K562 (cell line): ENCODE data around the gene APOL4. TPM values are rescaled to one million over a fixed set of nuclear protein-coding genes. Genes with fewer than 3 reads are reported as not detected.

Experiments
- ATAC-seq: fragments of 200-7000 bp; cut with Tn5 transposase; 3 replicates; pipeline ENCODE4 v1.9.1; 2020; ENCODE audit warnings: moderate library complexity
- BruUV-seq: library from RNA; stranded (reverse); fragments of 400-500 nt; replicated peaks from 2 replicates; lab custom pipeline; 2021; lab: Mats Ljungman, UMichigan
- CTCF ChIA-PET: fragments of 300-600 bp; formaldehyde crosslinking; extraction: SDS; loops from one replicate; lab custom pipeline; 2021; ENCODE audit warnings: low intra/inter-chr PET ratio; lab: Yijun Ruan, JAX
- POLR2A ChIA-PET: fragments of 300-600, 350-650 bp; sonication (Branson Sonifier 250); formaldehyde crosslinking; extraction: SDS; loops from one replicate; lab custom pipeline; 2021; ENCODE audit warnings: antibody characterized with exemption, inconsistent platforms; lab: Yijun Ruan, JAX
- DNase-seq, 4 experiments: peaks; one replicate each; pipeline versions ENCODE4 v3.0.0 to v3.0.0-alpha.2; 2011 to 2018; ENCODE audit warnings: low spot score in 3 of 4, mixed read lengths in 3 of 4; ENCODE audit errors: extremely low read depth in 1 of 4
- FAIRE-seq: peaks from 2 replicates; lab custom pipeline; 2011; peaks lifted over from hg19 to GRCh38; lab: Jason Lieb, UNC
- H2AFZ ChIP-seq: 2 replicates; pipeline ENCODE4 v1.6.0; 2011; ENCODE audit warnings: low read depth, low read length, control low read depth, inconsistent platforms
- H3K27ac ChIP-seq: fragments of 200-600 bp; 3 replicates; pipeline ENCODE4 v1.8.0; 2011; ENCODE audit warnings: low read depth, mild to moderate bottlenecking, control low read depth, inconsistent platforms, low read length, moderate library complexity, mixed read lengths; ENCODE audit errors: extremely low read depth
- H3K27me3 ChIP-seq, 2 experiments: fragments of 300-600 bp in 1 of 2; 2 replicates in 1 of 2; 3 replicates in 1 of 2; pipeline versions ENCODE4 v1.6.0 to v1.8.0; 2011; ENCODE audit warnings: inconsistent platforms in 2 of 2, low read length in 2 of 2, mild to moderate bottlenecking in 1 of 2, mixed read lengths in 1 of 2, moderate library complexity in 1 of 2; ENCODE audit not compliant: control insufficient read depth in 2 of 2, insufficient read depth in 2 of 2
- H3K36me3 ChIP-seq: fragments of 300-600 bp; 3 replicates; pipeline ENCODE4 v1.8.0; 2011; ENCODE audit warnings: mild to moderate bottlenecking, low read length, inconsistent platforms; ENCODE audit not compliant: control insufficient read depth, insufficient read depth
- H3K4me1 ChIP-seq, 2 experiments: fragments of 200-600 bp in 1 of 2; replicated peaks in 1 of 2; 2 replicates in 1 of 2; 3 replicates in 1 of 2; pipeline versions ENCODE4 v1.5.1 to v1.8.0; 2011; ENCODE audit warnings: inconsistent platforms in 2 of 2, low read length in 2 of 2, mild to moderate bottlenecking in 1 of 2, mixed read lengths in 1 of 2, moderate library complexity in 1 of 2; ENCODE audit not compliant: control insufficient read depth in 2 of 2, insufficient read depth in 2 of 2
- H3K4me2 ChIP-seq: 2 replicates; pipeline ENCODE4 v1.6.1; 2011; ENCODE audit warnings: low read length, control low read depth, inconsistent platforms, mixed read lengths; ENCODE audit not compliant: insufficient read depth
- H3K4me3 ChIP-seq: fragments of 200-600 bp; sonication (generic), shearing (Covaris generic); 2 replicates; pipeline ENCODE4 v1.5.1; 2016; ENCODE audit warnings: control low read depth, inconsistent platforms
- H3K79me2 ChIP-seq: fragments of 200-600 bp; 3 replicates; pipeline ENCODE4 v1.8.0; 2011; ENCODE audit warnings: low read length, inconsistent platforms; ENCODE audit not compliant: control insufficient read depth, insufficient read depth
- H3K9ac ChIP-seq, 2 experiments: 2 replicates each; pipeline versions ENCODE4 v1.6.0 to v1.6.1; 2011; ENCODE audit warnings: low read depth in 2 of 2, low read length in 2 of 2, control low read depth in 1 of 2, inconsistent platforms in 1 of 2, mild to moderate bottlenecking in 1 of 2, mixed read lengths in 1 of 2; ENCODE audit not compliant: insufficient read depth in 1 of 2
- H3K9me1 ChIP-seq: one replicate; pipeline ENCODE4 v1.6.0; 2011; ENCODE audit warnings: inconsistent platforms, mild to moderate bottlenecking, low read length, moderate library complexity; ENCODE audit not compliant: control insufficient read depth, insufficient read depth
- H3K9me3 ChIP-seq: replicated peaks from 2 replicates; pipeline ENCODE4 v1.5.1; 2011; ENCODE audit warnings: low read depth, low read length, inconsistent platforms; ENCODE audit not compliant: control insufficient read depth, insufficient read depth
- H4K20me1 ChIP-seq: replicated peaks from 2 replicates; pipeline ENCODE4 v1.6.1; 2011; ENCODE audit warnings: low read length, inconsistent platforms, mixed read lengths; ENCODE audit not compliant: control insufficient read depth, insufficient read depth
- CC2D1A ChIP-seq: fragments of 450-650 bp; IDR thresholded peaks from 2 replicates; pipeline ENCODE4 v1.6.1; 2017; ENCODE audit warnings: mild to moderate bottlenecking
- FOXA1 ChIP-seq: fragments of 450-650 bp; IDR thresholded peaks from 2 replicates; pipeline ENCODE4 v1.6.1; 2016; ENCODE audit warnings: mild to moderate bottlenecking, borderline replicate concordance
- JUND ChIP-seq, 2 experiments: IDR thresholded peaks; 2 replicates in 1 of 2; 3 replicates in 1 of 2; pipeline ENCODE4 v1.6.1; 2011; ENCODE audit warnings: borderline replicate concordance in 2 of 2, low read depth in 2 of 2, low read length in 2 of 2, improper control_type of control experiment in 1 of 2, missing biosample characterization in 1 of 2, missing genetic modification characterization in 1 of 2, missing genetic modification reagents in 1 of 2
- MCM2 ChIP-seq: fragments of 450-650 bp; IDR thresholded peaks from 2 replicates; pipeline ENCODE4 v1.6.1; 2017; ENCODE audit warnings: low read depth, mild to moderate bottlenecking
- POLR2B ChIP-seq: fragments of 450-650 bp; IDR thresholded peaks from 2 replicates; pipeline ENCODE4 v1.6.1; 2018; ENCODE audit warnings: low read depth; ENCODE audit not compliant: partially characterized antibody
- RAD21 ChIP-seq, 2 experiments: fragments of 250-450 bp in 1 of 2; fragments of 450-650 bp in 1 of 2; sonication (Bioruptor Pico) in 1 of 2; formaldehyde crosslinking in 1 of 2; IDR thresholded peaks in 1 of 2; conservative IDR thresholded peaks in 1 of 2; 2 replicates each; pipeline versions ENCODE4 v1.4.0 to v1.8.0; 2020 to 2022; ENCODE audit warnings: mild to moderate bottlenecking in 2 of 2, moderate library complexity in 1 of 2
- RFX1 ChIP-seq: fragments of 450-650 bp; IDR thresholded peaks from 2 replicates; pipeline ENCODE4 v1.6.1; 2016; ENCODE audit warnings: mild to moderate bottlenecking, moderate library complexity
- SMC3 ChIP-seq: conservative IDR thresholded peaks from 2 replicates; pipeline ENCODE4 v1.6.1; 2011; ENCODE audit warnings: low read depth, low read length, improper control_type of control experiment; ENCODE audit not compliant: insufficient read depth
- ZSCAN29 ChIP-seq: fragments of 450-650 bp; IDR thresholded peaks from 2 replicates; pipeline ENCODE4 v1.6.1; 2017
- WGBS: fragments of 100-300 bp; shearing (Covaris generic); methylation state at CpG from one replicate; pipeline ENCODE4 v1.1.6; 2016; ENCODE audit warnings: low coverage, mixed read lengths; ENCODE audit not compliant: insufficient coverage; ENCODE audit errors: missing lambda C conversion rate; 5-methylcytosine and 5-hydroxymethylcytosine counted together
- in situ Hi-C: fragments of 300-500 bp; cut with MboI; formaldehyde crosslinking; loops from 4 replicates; pipeline ENCODE4 v1.15.0; 2018; ENCODE audit warnings: inconsistent platforms, mixed read lengths
- intact Hi-C: fragments of 100-400 bp; cut with micrococcal nuclease; formaldehyde crosslinking; loops from 2 replicates; pipeline ENCODE4 v1.14.2; 2022
- polyA plus RNA-seq, 8 experiments: library from polyadenylated mRNA; depleted of rRNA in 4 of 8; stranded (reverse) in 5 of 8; unstranded in 3 of 8; fragments of >200 nt; fragmentation: Nextera tagmentation in 2 of 8; fragmentation: Illumina TruSeq in 1 of 8; extraction: Ambion mirVana in 2 of 8; extraction: Trizol in 1 of 8; gene quantifications; 2 replicates each; pipeline versions ENCODE4 v1.2.1 to v1.2.3, GENCODE V29; 2011 to 2014; ENCODE audit warnings: inconsistent platforms in 1 of 8, missing spikeins in 1 of 8
- total RNA-seq, 7 experiments: library from RNA; depleted of rRNA in 6 of 7; stranded (reverse); fragments of >200 nt in 6 of 7; fragmentation: Illumina TruSeq in 2 of 7; extraction: Trizol in 2 of 7; gene quantifications; 2 replicates each; pipeline versions ENCODE4 v1.2.1 to v1.2.3, GENCODE V29; 2011 to 2021; ENCODE audit warnings: low replicate concordance in 1 of 7
- TF ChIP-seq, protein P1 (sequence below): fragments of 250-450 bp; sonication (Bioruptor Pico); IDR thresholded peaks from 2 replicates; pipeline ENCODE4 v1.5.0; 2020; ENCODE audit warnings: mild to moderate bottlenecking
- TF ChIP-seq, protein P2 (sequence below), 2 experiments: fragments of 150-350 bp in 1 of 2; IDR thresholded peaks; 2 replicates each; pipeline ENCODE4 v1.6.1; 2012 to 2016; ENCODE audit warnings: low read depth in 2 of 2, low read length in 2 of 2, mild to moderate bottlenecking in 1 of 2, moderate library complexity in 1 of 2
- TF ChIP-seq, protein P3 (sequence below): sonication (generic); formaldehyde crosslinking; IDR thresholded peaks from 2 replicates; pipeline ENCODE4 v1.8.0; 2022; ENCODE audit warnings: missing genetic modification reagents, mild to moderate bottlenecking, borderline replicate concordance

APOL4 gene
- total and polyA plus RNA-seq, 9 of the 15 experiments (the other 6 are each of a cell fraction or from before 2014, with no cell fraction given): 6.5 to 15.0 (median 9.8) TPM

DNA sequence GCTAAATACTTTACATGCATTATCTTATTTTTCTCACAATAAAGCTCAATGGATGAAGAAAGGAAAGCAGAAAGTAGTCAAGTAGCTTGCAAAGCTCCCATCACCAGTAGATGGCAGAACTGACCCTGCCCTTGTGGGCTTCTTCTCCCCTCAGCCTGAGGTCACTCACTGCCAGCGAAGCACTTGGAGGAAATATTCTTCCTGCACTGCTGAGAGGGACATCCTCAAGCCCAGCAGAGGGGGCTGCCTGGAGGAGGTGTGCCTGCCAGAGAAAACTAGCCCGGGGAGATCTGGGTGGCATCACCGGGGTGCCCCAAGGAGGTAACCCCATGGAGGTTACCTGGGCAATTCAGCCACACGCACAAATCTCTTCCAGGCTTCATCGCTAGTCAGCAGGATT lies 6.6 kb downstream of the APOL4 start (continued):
- TF ChIP-seq SMC3 (0 out of 2 replicates have a peak, but pooled peaks have one; percentile 28), CC2D1A (peak; percentile 21; the same call in 1 of the 2 replicates), RAD21 (CRISPR knock-in tag; conservative IDR thresholded peaks at IDR 0.05 in 1 of 2, IDR thresholded peaks at IDR 0.05 in 1 of 2) (peak; percentile 39 to 73; a peak in 3 of 4 replicates)

DNA sequence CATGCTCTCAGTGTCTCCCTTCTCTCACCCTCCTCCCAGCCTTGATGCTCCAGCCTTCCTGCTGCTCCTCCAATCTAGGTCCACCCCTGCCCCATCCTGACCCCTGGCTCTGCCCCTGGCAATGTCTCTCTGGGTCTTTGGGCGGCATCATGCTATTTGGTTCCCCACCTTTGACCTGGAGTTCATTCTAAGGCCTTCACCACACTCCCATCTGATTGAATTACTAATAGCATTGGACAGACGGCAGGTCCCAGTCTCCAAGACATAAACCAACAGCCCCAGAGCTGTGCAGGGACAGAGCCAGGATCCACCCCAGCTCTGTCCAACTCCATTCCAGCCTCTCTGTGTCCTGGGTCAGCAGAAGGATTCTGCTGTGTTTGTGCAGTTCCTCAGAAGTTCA lies 7.2 kb downstream of the APOL4 start:
- no peak overlapping the region for H3K4me2 ChIP-seq
- H3K27ac ChIP-seq: no peak overlapping the region
- H3K4me1 ChIP-seq: peaks cover 21 to 27% of the 10 kb centered on the region in 2 experiments; a peak in 4 of 5 replicates
- no peaks in the 10 kb centered on the region for H3K9me3 ChIP-seq
- no peak for FAIRE-seq
- ChIA-PET CTCF (interaction anchor here (1.7 kb wide), 1 partner anchor 27 kb away, joined by 6 read pairs; no protein-coding TSS in a partner anchor), POLR2A (interaction anchor here (1.0 kb wide), 1 partner anchor 92 kb away, joined by 3 read pairs; no protein-coding TSS in a partner anchor)
- H3K36me3 ChIP-seq: peaks cover 29% of the 10 kb centered on the region; the same call in 1 of the 3 replicates
- no peak overlapping the region for H3K9ac ChIP-seq
- no peak overlapping the region for H3K4me3 ChIP-seq
- BruUV-seq: no TSS peak
- H3K79me2 ChIP-seq: no peaks in the 10 kb centered on the region; the same call in 1 of the 3 replicates
- no peaks in the 10 kb centered on the region for H3K27me3 ChIP-seq
- no peak overlapping the region for H2AFZ ChIP-seq
- intact Hi-C loops (loop anchor here (2.0 kb wide), 1 partner anchor 92 kb away; no protein-coding TSS in a partner anchor), in situ Hi-C loops (no loop called here)
- ATAC-seq: no peak
- H4K20me1 ChIP-seq: no peaks in the 10 kb centered on the region
- DNase-seq: no peak
- WGBS: 75% methylated on average over 1 of the region's 2 CpGs
- no peaks in the 10 kb centered on the region for H3K9me1 ChIP-seq
- no peak for TF ChIP-seq ZSCAN29
- TF ChIP-seq MCM2: no peak
- TF ChIP-seq, protein P1, sequence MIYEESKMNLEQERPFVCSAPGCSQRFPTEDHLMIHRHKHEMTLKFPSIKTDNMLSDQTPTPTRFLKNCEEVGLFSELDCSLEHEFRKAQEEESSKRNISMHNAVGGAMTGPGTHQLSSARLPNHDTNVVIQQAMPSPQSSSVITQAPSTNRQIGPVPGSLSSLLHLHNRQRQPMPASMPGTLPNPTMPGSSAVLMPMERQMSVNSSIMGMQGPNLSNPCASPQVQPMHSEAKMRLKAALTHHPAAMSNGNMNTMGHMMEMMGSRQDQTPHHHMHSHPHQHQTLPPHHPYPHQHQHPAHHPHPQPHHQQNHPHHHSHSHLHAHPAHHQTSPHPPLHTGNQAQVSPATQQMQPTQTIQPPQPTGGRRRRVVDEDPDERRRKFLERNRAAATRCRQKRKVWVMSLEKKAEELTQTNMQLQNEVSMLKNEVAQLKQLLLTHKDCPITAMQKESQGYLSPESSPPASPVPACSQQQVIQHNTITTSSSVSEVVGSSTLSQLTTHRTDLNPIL (CRISPR knock-in tag): no peak
- TF ChIP-seq POLR2B: no peak
- no peak for TF ChIP-seq FOXA1
- TF ChIP-seq, protein P2, sequence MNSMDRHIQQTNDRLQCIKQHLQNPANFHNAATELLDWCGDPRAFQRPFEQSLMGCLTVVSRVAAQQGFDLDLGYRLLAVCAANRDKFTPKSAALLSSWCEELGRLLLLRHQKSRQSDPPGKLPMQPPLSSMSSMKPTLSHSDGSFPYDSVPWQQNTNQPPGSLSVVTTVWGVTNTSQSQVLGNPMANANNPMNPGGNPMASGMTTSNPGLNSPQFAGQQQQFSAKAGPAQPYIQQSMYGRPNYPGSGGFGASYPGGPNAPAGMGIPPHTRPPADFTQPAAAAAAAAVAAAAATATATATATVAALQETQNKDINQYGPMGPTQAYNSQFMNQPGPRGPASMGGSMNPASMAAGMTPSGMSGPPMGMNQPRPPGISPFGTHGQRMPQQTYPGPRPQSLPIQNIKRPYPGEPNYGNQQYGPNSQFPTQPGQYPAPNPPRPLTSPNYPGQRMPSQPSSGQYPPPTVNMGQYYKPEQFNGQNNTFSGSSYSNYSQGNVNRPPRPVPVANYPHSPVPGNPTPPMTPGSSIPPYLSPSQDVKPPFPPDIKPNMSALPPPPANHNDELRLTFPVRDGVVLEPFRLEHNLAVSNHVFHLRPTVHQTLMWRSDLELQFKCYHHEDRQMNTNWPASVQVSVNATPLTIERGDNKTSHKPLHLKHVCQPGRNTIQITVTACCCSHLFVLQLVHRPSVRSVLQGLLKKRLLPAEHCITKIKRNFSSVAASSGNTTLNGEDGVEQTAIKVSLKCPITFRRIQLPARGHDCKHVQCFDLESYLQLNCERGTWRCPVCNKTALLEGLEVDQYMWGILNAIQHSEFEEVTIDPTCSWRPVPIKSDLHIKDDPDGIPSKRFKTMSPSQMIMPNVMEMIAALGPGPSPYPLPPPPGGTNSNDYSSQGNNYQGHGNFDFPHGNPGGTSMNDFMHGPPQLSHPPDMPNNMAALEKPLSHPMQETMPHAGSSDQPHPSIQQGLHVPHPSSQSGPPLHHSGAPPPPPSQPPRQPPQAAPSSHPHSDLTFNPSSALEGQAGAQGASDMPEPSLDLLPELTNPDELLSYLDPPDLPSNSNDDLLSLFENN (IDR thresholded peaks at IDR 0.05; ENCODE audit: low read depth in 2 of 2, low read length in 2 of 2): no peak
- TF ChIP-seq RFX1: no peak
- TF ChIP-seq, protein P3, sequence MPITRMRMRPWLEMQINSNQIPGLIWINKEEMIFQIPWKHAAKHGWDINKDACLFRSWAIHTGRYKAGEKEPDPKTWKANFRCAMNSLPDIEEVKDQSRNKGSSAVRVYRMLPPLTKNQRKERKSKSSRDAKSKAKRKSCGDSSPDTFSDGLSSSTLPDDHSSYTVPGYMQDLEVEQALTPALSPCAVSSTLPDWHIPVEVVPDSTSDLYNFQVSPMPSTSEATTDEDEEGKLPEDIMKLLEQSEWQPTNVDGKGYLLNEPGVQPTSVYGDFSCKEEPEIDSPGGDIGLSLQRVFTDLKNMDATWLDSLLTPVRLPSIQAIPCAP: no peak
- no peak for TF ChIP-seq JUND (IDR thresholded peaks at IDR 0.05; ENCODE audit: borderline replicate concordance, low read depth, low read length)
- no peak for TF ChIP-seq JUND (tag; IDR thresholded peaks at IDR 0.05; ENCODE audit: borderline replicate concordance, low read depth, low read length)
